GM10248 (cell line): Measurements from ENCODE around the gene STARD13.

Experiments used
- CTCF ChIA-PET: fragments of 300-600 bp; sonication (Branson Sonifier 250); formaldehyde crosslinking; extraction: SDS; loops from one replicate; lab custom pipeline; 2021; ENCODE audit warnings: antibody characterized with exemption; lab: Yijun Ruan, JAX
- POLR2A ChIA-PET: fragments of 350-650 bp; sonication (Branson Sonifier 250); formaldehyde crosslinking; extraction: SDS; loops from one replicate; lab custom pipeline; 2020; ENCODE audit warnings: antibody characterized with exemption; lab: Yijun Ruan, JAX
- DNase-seq: peaks from one replicate; pipeline ENCODE4 v3.0.0; 2012; ENCODE audit errors: extremely low spot score
- CTCF ChIP-seq: IDR thresholded peaks from 2 replicates; pipeline ENCODE4 v1.5.1; 2012; ENCODE audit warnings: mild to moderate bottlenecking, low read depth; ENCODE audit errors: extremely low read depth, missing control alignments, control extremely low read depth

STARD13 gene

GRCh38 chr13:33219926-33220325 lies 65.6 kb downstream of the STARD13 start:
- CTCF ChIA-PET, result no interaction called here
- no peak for DNase-seq
- POLR2A ChIA-PET, result no interaction called here
- no peak for TF ChIP-seq CTCF

- CTCF ChIA-PET, result interaction anchor here (1.1 to 2.3 kb wide), 4 partner anchors 8 to 13 kb away, joined by 3 to 12 read pairs (median 5); no protein-coding TSS in a partner anchor
- POLR2A ChIA-PET, result no interaction called here
- TF ChIP-seq CTCF, result no peak
- no peak for DNase-seq
These were observed 67.1 kb downstream of the STARD13 start for GRCh38 chr13:33218426-33218825.

GRCh38 chr13:33218020-33218419 lies 67.5 kb downstream of the STARD13 start:
- no peak for TF ChIP-seq CTCF
- DNase-seq, result no peak
- POLR2A ChIA-PET, result no interaction called here
- CTCF ChIA-PET, result interaction anchor here (1.1 to 2.3 kb wide), 5 partner anchors 8 to 29 kb away, joined by 3 to 12 read pairs (median 3); no protein-coding TSS in a partner anchor

- ChIA-PET POLR2A (no interaction called here), CTCF (interaction anchor here (1.1 to 2.3 kb wide), 5 partner anchors 9 to 28 kb away, joined by 3 to 12 read pairs (median 3); no protein-coding TSS in a partner anchor)
- no peak for DNase-seq
- no peak for TF ChIP-seq CTCF
These were observed 68.3 kb downstream of the STARD13 start for GRCh38 chr13:33217256-33217655.

GRCh38 chr13:33213797-33214196 lies 71.8 kb downstream of the STARD13 start:
- ChIA-PET CTCF (interaction anchor here (0.9 to 3.1 kb wide), 6 partner anchors 8 to 300 kb away, joined by 3 to 18 read pairs (median 4); no protein-coding TSS in a partner anchor), POLR2A (no interaction called here)
- DNase-seq, result no peak
- TF ChIP-seq CTCF, result no peak

- CTCF ChIA-PET, result interaction anchor here (1.4 to 3.1 kb wide), 3 partner anchors 9 to 15 kb away, joined by 4 to 18 read pairs (median 13); no protein-coding TSS in a partner anchor
- POLR2A ChIA-PET, result no interaction called here
- TF ChIP-seq CTCF, result no peak
- DNase-seq, result no peak
These were observed 72.4 kb downstream of the STARD13 start for GRCh38 chr13:33213024-33213768.
